HG03196 (cell line): ENCODE measurements around the gene FMO1.
"Not testable (repeated sequence)": the region's sequence is repeated elsewhere in the genome, so short reads cannot be mapped to it uniquely, and the experiment has no call there.

Experiments used
- ATAC-seq: cut with Tn5 transposase; IDR thresholded peaks from one replicate; pipeline ENCODE4 v1.9.1; 2021; ENCODE audit not compliant: unreplicated experiment

Gene FMO1

DNA sequence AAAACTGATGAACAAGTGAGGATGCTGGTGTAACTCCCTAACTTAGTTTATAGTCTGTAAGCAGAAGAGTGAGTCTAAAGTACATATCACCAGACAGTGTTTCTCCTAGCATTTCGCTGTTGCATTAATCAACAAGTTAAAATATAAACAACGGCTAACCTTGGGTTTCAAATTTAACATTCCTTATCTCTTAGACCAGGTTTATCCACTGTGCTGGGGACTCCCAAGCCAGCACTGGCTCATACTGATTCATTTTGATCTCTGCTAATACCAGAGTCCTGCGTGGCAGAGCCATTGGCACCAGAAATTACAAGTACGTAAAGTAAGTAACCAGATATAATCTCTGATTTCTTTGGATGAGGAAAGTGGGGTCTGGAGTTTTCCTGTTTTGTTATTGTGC, at the start of gene FMO1:
FMO1 (plus strand) TSS at position 193 of the 400 bp plus-strand sequence. CDS start 9,594 bp downstream, outside the sequence.
- ATAC-seq = no peak

- ATAC-seq = no peak
Observed at GRCh38 chr1:171204296-171204695, 44.0 kb upstream of the FMO1 start.

- no peak for ATAC-seq
Observed at GRCh38 chr1:171206204-171206977, 41.9 kb upstream of the FMO1 start.

GRCh38 chr1:171206978-171207355, 41.3 kb upstream of the FMO1 start:
- ATAC-seq = no peak

GRCh38 chr1:171207377-171207776, 40.9 kb upstream of the FMO1 start:
- ATAC-seq = no peak

GRCh38 chr1:171210355-171210754, 37.9 kb upstream of the FMO1 start:
- no peak for ATAC-seq

GRCh38 chr1:171212607-171213351, 35.5 kb upstream of the FMO1 start:
- no peak for ATAC-seq

DNA sequence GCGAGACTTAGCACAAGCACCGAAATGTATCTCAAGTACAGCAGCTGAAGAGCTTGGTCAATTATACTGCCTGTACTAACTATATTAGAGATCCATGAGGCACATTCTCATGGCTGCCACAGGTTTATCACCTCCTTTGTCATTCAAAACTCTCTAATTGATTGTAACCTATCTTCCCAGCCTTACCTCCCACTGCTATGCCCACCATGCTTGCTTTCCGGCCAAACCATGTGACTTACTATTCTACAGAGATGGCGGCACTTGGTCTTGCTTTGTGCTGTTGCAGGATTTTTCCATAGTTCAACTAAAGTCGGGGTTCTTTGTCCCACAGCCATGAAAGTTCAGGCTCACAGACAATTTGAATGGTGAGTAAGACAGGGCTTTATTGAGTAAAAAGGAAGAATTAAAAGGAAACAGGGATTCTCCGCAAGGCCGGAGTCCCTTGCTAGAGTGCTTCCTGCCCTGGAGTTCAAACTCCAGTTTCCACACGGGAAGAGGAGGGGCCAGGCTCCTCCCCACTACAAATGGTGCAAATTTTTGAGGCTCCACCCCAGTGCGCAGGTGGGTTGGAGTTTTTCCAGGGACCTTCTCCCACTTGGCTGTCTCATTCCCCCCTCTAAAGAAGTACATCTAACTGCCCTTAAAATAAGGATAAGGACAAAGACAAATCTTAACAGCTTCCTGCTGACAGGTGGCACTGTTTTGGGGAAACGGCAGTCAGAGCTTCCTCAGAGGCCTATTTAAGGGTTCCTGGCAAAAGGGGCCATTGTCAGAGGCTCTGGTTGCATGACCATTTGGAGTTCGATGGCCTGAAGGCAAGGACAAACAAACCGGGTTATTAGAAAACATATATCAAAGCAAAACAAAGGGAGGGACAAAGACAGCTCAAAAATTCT, 34.5 kb upstream of the FMO1 start:
- ATAC-seq = no peak

- ATAC-seq = no peak
Observed at GRCh38 chr1:171217658-171218443, 30.4 kb upstream of the FMO1 start.

DNA sequence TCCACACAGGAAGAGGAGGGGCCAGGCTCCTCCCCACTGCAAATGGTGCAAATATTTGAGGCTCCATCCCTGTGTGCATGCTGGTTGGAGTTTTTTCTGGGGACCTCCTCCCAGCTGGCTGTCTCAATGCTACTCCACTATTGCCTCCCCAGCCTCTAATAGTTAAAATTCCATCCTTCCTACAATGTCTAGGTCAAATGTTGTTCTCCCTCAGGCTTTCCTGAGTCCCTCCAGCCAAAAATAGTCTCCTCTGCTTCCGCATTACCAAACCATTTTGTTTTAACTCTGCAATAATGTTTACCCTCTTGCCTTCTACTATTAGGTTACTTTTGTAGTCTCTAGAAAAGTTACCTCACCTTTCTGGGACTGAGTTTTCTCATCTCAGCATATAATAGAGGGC, 29.6 kb upstream of the FMO1 start:
- no peak for ATAC-seq

DNA sequence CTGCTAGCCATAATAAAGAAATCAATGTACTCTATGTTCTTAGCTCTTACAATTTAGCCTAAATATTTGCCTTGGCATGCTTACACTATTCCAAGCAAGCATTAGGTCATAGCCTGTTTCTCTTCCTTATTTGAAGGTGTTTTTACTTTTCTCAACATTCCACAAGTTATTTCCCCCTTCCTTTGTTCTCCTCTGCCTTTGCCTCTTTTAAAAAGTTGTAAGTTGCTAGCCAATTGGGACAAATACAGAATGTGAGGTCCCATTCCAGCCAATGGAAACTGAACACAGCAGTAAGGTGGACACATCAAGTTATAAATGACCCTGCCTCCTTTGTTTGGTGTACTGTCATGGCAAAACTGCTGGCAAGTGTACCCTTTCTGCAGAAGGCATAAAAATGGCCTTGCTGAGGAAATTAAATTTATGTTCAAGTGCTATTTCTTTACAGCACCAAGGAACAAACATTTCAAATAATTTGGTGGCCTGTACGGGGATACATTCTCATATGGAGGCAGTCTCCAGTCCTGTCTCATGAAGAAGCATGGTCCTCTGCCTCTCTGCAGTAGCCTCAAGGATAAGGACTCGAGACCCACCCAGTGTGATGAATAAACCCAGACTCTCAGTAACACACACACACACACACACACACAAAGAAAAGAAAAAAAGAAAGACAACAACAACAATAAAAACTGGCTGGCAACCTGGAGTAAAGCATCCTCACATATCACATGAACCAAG, 28.8 kb upstream of the FMO1 start:
- ATAC-seq = no peak

DNA sequence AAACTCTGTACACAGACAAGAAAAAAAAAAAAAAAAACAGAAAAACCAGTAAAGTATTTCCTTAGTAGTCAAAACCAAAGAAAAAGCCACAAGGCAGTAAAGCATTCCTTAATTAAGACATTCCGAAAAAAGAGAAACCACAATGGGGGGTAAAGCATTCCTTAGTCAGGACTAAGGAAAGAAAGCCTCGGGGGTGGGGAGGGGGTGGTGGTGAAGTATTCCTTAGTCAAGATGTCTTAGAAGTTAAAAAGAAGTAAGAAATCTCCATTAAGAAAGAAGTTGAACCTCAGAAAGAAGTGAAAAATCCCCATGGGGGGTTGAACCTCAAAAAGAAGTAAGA, 28.2 kb upstream of the FMO1 start:
- ATAC-seq = no peak

- ATAC-seq = no peak
Observed at GRCh38 chr1:171220581-171221054, 27.7 kb upstream of the FMO1 start.

- ATAC-seq = no peak
Observed at GRCh38 chr1:171221665-171222591, 26.4 kb upstream of the FMO1 start.

DNA sequence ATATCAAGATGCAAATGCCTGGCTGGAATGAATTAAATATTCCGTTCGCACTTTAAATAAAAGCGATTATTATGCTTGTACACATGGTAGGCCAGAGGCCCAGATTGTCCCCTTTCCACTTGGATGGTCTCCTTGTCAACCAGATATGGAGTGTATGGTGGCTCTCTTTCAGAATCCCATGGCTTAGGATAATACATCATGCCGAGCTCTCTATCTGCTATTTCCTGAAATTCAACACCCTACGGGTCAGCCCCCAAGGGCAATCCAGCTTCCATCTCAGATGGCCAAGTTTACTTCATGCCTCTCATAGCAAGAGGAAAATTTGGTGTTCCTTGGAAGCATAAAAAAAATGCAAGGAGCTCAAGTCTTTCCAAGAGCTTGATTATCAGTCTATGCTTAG, 25.4 kb upstream of the FMO1 start:
- no peak for ATAC-seq

- not testable (repeated sequence) for ATAC-seq
Observed at GRCh38 chr1:171224257-171224656, 24.0 kb upstream of the FMO1 start.

DNA sequence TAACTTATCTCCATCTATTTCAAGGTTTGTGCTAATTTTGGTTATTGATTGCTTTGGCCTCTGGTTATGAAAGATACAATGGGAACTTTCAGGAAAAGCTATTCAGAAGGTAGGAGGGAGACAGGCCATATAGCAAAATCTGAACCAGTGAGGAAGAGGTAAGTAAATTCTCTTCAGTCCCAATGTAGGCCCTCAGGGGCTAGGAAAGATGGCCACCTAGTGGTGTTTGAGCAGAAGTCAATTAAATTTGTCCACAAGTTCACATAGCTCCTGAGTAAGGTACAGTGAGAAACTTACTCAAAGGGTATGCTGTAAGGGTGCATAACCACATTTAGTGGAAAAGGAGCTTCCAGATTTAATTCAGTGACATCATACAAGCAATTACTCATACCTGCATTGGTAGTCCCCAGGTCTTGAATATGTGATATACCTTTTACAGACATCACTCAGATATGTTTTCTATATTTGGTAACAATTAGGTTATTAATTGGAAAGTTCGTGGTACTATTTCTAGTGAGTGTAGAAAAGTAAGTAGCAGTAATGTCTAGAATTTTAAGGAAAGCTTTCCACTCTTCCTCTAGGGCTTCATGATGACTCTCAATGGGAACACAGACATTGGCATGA, 21.4 kb upstream of the FMO1 start:
- ATAC-seq = peak; percentile 90

DNA sequence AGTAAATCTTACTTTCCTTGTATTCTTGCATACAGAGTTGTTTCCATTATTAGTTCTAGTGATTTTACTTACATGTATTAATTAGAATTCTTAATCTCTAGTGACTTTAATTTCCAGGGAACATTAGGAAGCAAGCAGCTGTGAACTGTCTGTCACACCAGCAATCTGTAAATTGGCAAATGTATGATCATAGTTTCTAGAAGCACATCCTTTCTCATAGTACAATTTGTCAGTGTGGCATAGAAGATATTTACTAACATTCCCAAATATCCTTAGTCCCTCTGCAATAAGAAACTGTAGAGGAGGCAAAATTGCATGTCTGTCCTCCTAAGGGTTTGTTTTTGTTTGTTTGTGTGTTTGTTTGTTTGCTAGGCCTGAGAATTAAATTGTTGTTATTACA, 17.0 kb upstream of the FMO1 start:
- no peak for ATAC-seq
